ENCODE data around the gene SLC10A7.

Gene SLC10A7

DNA sequence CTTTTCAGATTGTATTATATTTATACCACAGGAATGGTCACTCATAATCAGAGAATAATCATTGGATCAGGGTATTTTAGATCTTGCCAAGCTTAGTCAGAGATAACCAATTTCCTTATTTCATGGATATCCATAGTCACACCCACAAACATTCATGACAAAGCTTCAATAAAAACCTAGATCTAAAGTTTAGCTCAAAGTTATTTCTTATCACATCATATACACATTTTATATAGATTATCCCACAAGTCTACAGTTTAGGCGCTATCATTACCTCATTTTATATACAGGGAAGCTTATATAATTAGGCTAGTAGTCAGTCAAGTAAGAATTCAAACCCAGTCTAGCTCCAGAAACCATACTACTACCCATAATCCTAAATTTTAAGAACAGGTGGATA, 82.3 kb downstream of the SLC10A7 start:
- TF ChIP-seq, protein P1, sequence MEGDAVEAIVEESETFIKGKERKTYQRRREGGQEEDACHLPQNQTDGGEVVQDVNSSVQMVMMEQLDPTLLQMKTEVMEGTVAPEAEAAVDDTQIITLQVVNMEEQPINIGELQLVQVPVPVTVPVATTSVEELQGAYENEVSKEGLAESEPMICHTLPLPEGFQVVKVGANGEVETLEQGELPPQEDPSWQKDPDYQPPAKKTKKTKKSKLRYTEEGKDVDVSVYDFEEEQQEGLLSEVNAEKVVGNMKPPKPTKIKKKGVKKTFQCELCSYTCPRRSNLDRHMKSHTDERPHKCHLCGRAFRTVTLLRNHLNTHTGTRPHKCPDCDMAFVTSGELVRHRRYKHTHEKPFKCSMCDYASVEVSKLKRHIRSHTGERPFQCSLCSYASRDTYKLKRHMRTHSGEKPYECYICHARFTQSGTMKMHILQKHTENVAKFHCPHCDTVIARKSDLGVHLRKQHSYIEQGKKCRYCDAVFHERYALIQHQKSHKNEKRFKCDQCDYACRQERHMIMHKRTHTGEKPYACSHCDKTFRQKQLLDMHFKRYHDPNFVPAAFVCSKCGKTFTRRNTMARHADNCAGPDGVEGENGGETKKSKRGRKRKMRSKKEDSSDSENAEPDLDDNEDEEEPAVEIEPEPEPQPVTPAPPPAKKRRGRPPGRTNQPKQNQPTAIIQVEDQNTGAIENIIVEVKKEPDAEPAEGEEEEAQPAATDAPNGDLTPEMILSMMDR (IDR thresholded peaks at IDR 0.05; ENCODE audit: low read depth, low read length, missing control alignments), result no peak
- DNase-seq (ENCODE audit: extremely low read depth, low read depth), result no peak

DNA sequence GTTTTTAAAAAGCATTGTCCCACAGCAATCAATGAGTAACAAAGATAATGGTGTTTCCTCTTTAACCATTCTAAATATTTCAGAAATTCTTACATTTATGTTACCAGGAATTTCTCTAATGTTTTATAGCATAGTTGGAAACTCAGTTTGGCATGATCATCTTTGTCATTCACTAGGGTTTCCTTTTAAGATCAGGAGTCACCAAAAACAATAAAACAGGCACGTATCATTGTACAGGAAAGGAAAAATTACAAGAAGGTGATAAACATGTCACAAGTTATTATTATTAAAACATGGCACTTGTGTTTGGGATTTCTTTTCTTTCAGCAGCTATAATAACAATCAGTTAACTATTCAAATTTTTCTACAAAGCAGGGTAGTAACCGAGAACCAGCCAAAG, 84.0 kb downstream of the SLC10A7 start:
- no peak overlapping the region for H3K4me3 ChIP-seq (replicated peaks; ENCODE audit: low read depth, low read length)
- TF ChIP-seq, protein P1 (IDR thresholded peaks at IDR 0.05; ENCODE audit: low read depth, low read length, missing control alignments), result no peak
- no peak for DNase-seq (ENCODE audit: extremely low read depth, low read depth)

More for the DNA sequence above, 82.3 kb downstream of the SLC10A7 start:
- no peak overlapping the region for H3K4me3 ChIP-seq (replicated peaks; ENCODE audit: low read depth, low read length)

GRCh38 chr4:146436423-146437162, 85.1 kb downstream of the SLC10A7 start:
- no peak overlapping the region for H3K4me3 ChIP-seq (replicated peaks; ENCODE audit: low read depth, low read length)
- DNase-seq (ENCODE audit: extremely low read depth, low read depth), result no peak
- TF ChIP-seq, protein P1 (IDR thresholded peaks at IDR 0.05; ENCODE audit: low read depth, low read length, missing control alignments), result no peak

GRCh38 chr4:146435962-146436361, 85.8 kb downstream of the SLC10A7 start:
- DNase-seq (ENCODE audit: extremely low read depth, low read depth), result no peak
- H3K4me3 ChIP-seq (replicated peaks; ENCODE audit: low read depth, low read length), result no peak overlapping the region
- TF ChIP-seq, protein P1 (IDR thresholded peaks at IDR 0.05; ENCODE audit: low read depth, low read length, missing control alignments), result no peak

- no peak for DNase-seq (ENCODE audit: extremely low read depth, low read depth)
- TF ChIP-seq, protein P1 (IDR thresholded peaks at IDR 0.05; ENCODE audit: low read depth, low read length, missing control alignments), result no peak
- H3K4me3 ChIP-seq (replicated peaks; ENCODE audit: low read depth, low read length), result no peak overlapping the region
These were observed 89.7 kb downstream of the SLC10A7 start for GRCh38 chr4:146432065-146432464.

DNA sequence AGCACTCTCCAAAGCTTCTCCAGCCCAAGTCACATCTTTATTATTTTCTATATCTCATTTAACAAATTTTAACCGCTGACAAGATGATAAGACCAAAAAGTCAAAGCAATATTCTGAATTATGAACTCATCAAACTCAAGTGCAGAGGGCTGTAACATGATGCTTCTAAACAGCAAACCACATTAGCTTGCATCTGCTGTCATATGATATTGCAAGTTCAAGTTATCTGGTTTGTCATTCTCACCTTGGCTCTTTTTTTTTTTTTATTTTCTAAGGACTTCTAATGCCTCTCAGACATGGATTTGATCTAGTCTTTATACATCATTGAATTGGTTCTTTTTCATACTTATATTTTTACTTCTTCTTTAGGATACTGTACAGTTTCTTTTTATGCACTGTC, 93.4 kb downstream of the SLC10A7 start:
- no peak for DNase-seq (ENCODE audit: extremely low read depth, low read depth)
- H3K4me3 ChIP-seq (replicated peaks; ENCODE audit: low read depth, low read length), result no peak overlapping the region
- TF ChIP-seq, protein P1 (IDR thresholded peaks at IDR 0.05; ENCODE audit: low read depth, low read length, missing control alignments), result no peak

- no peak overlapping the region for H3K4me3 ChIP-seq (replicated peaks; ENCODE audit: low read depth, low read length)
- no peak for DNase-seq (ENCODE audit: extremely low read depth, low read depth)
- TF ChIP-seq, protein P1 (IDR thresholded peaks at IDR 0.05; ENCODE audit: low read depth, low read length, missing control alignments), result no peak
These were observed 103.9 kb downstream of the SLC10A7 start for GRCh38 chr4:146417822-146418221.

Data from HFF-Myc (cell line).